GM12878 (cell line): ENCODE measurements around the gene BCR. TPM values are rescaled to one million over a fixed set of nuclear protein-coding genes. Genes with fewer than 3 reads are reported as not detected.

Source experiments
- ATAC-seq: fragments of 200-7000 bp; cut with Tn5 transposase; 3 replicates; pipeline ENCODE4 v1.9.1; 2020; ENCODE audit warnings: mild to moderate bottlenecking, moderate library complexity
- BruUV-seq: library from RNA; stranded (reverse); fragments of 400-500 nt; replicated peaks from 2 replicates; lab custom pipeline; 2021; lab: Mats Ljungman, UMichigan
- CTCF ChIA-PET: fragments of 300-600 bp; sonication (Branson Sonifier 250); formaldehyde crosslinking; extraction: SDS; loops from one replicate; lab custom pipeline; 2021; ENCODE audit warnings: inconsistent platforms; lab: Yijun Ruan, JAX
- POLR2A ChIA-PET: fragments of 350-600 bp; formaldehyde crosslinking; extraction: SDS; loops from one replicate; lab custom pipeline; 2021; ENCODE audit warnings: inconsistent platforms; lab: Charles Lee
- RAD21 ChIA-PET: fragments of 300-600 bp; sonication (Branson Sonifier 250); formaldehyde crosslinking; loops from one replicate; lab custom pipeline; 2023; ENCODE audit warnings: antibody characterized with exemption; ENCODE audit not compliant: unreplicated experiment; lab: Charles Lee
- SMC1A ChIA-PET: fragments of 300-600 bp; sonication (Branson Sonifier 250); formaldehyde crosslinking; loops from one replicate; lab custom pipeline; 2023; ENCODE audit not compliant: unreplicated experiment, uncharacterized antibody; lab: Charles Lee
- DNase-seq: peaks from one replicate; pipeline ENCODE4 v3.0.0-alpha.2; 2011; ENCODE audit warnings: low read depth, low spot score
- FAIRE-seq: peaks from 3 replicates; lab custom pipeline; 2011; peaks lifted over from hg19 to GRCh38; lab: Jason Lieb, UNC
- H2AFZ ChIP-seq: 2 replicates; pipeline ENCODE4 v1.6.0; 2011; ENCODE audit warnings: low read depth, low read length, control low read depth; ENCODE audit not compliant: control insufficient read depth
- H3K27ac ChIP-seq: 2 replicates; pipeline ENCODE4 v1.5.1; 2011; ENCODE audit warnings: control low read depth; ENCODE audit not compliant: control insufficient read depth, insufficient read depth
- H3K27me3 ChIP-seq, 2 experiments: replicated peaks in 1 of 2; 2 replicates each; pipeline versions ENCODE4 v1.6.0 to v1.6.1; 2011; ENCODE audit warnings: low read length in 1 of 2; ENCODE audit not compliant: control insufficient read depth in 2 of 2, insufficient read depth in 2 of 2
- H3K36me3 ChIP-seq, 2 experiments: 2 replicates each; pipeline ENCODE4 v1.5.1; 2011; ENCODE audit warnings: low read length in 1 of 2; ENCODE audit not compliant: control insufficient read depth in 2 of 2, insufficient read depth in 2 of 2
- H3K4me1 ChIP-seq: 2 replicates; pipeline ENCODE4 v1.6.1; 2011; ENCODE audit warnings: mild to moderate bottlenecking, low read length, moderate library complexity, mixed read lengths; ENCODE audit not compliant: control insufficient read depth, insufficient read depth
- H3K4me2 ChIP-seq: 2 replicates; pipeline ENCODE4 v1.6.0; 2011; ENCODE audit warnings: control low read depth; ENCODE audit not compliant: control insufficient read depth, insufficient read depth
- H3K4me3 ChIP-seq: fragments of 200-600 bp; sonication (generic); 2 replicates; pipeline ENCODE4 v1.5.1; 2016
- H3K79me2 ChIP-seq: 2 replicates; pipeline ENCODE4 v1.6.0; 2011; ENCODE audit warnings: low read length; ENCODE audit not compliant: control insufficient read depth, insufficient read depth
- H3K9ac ChIP-seq: 2 replicates; pipeline ENCODE4 v1.8.0; 2011; ENCODE audit warnings: low read length, control low read depth, mixed read lengths; ENCODE audit not compliant: control insufficient read depth, insufficient read depth
- H3K9me3 ChIP-seq: replicated peaks from 3 replicates; pipeline ENCODE4 v1.5.1; 2011; ENCODE audit warnings: mild to moderate bottlenecking, low read length; ENCODE audit not compliant: control insufficient read depth, insufficient read depth
- H4K20me1 ChIP-seq: 2 replicates; pipeline ENCODE4 v1.6.0; 2011; ENCODE audit not compliant: control insufficient read depth, insufficient read depth
- HDAC6 ChIP-seq: fragments of 200-600 bp; sonication (generic); IDR thresholded peaks from one replicate; pipeline ENCODE4 v1.8.0; 2017; ENCODE audit warnings: antibody characterized with exemption; ENCODE audit not compliant: unreplicated experiment
- HDGF ChIP-seq: fragments of 450-650 bp; IDR thresholded peaks from 2 replicates; pipeline ENCODE4 v1.6.1; 2016; ENCODE audit warnings: antibody characterized with exemption
- JUNB ChIP-seq: IDR thresholded peaks from 2 replicates; pipeline ENCODE4 v1.6.1; 2016; ENCODE audit warnings: antibody characterized with exemption, mild to moderate bottlenecking
- RUNX3 ChIP-seq: IDR thresholded peaks from 2 replicates; pipeline ENCODE4 v1.6.1; 2012; ENCODE audit warnings: low read length, inconsistent platforms
- WGBS: methylation state at CpG from one replicate; pipeline ENCODE4 v1.1.6; 2016; ENCODE audit warnings: low lambda C conversion rate; ENCODE audit not compliant: insufficient replicate concordance, insufficient coverage; ENCODE audit errors: missing lambda C conversion rate; 5-methylcytosine and 5-hydroxymethylcytosine counted together
- in situ Hi-C: fragments of 300-500 bp; cut with MboI; formaldehyde crosslinking; loops from 9 replicates; pipeline ENCODE4 v1.14.3; 2018; ENCODE audit warnings: mixed read lengths
- intact Hi-C: fragments of 100-400 bp; cut with micrococcal nuclease; formaldehyde crosslinking; loops from one replicate; pipeline ENCODE4 v1.14.2; 2022; ENCODE audit not compliant: unreplicated experiment
- polyA plus RNA-seq, 11 experiments: library from polyadenylated mRNA; depleted of rRNA in 4 of 11; unstranded in 6 of 11; stranded (reverse) in 5 of 11; fragments of >200 nt; fragmentation: Nextera tagmentation in 4 of 11; fragmentation: Illumina TruSeq in 1 of 11; extraction: Ambion mirVana in 4 of 11; extraction: Trizol in 1 of 11; gene quantifications; 1 replicate in 1 of 11; 2 replicates in 10 of 11; pipeline versions ENCODE4 v1.2.1 to v1.2.3, GENCODE V29; 2011 to 2016; ENCODE audit warnings: inconsistent platforms in 2 of 11, missing spikeins in 2 of 11, low read depth in 1 of 11
- total RNA-seq, 4 experiments: library from RNA; depleted of rRNA in 3 of 4; stranded (reverse); fragments of >200 nt in 3 of 4; fragmentation: Illumina TruSeq in 1 of 4; extraction: Trizol in 1 of 4; gene quantifications; 2 replicates each; pipeline versions ENCODE4 v1.2.1 to v1.2.3, GENCODE V29; 2013 to 2021
- TF ChIP-seq, protein P1 (sequence below): fragments of 450-650 bp; IDR thresholded peaks from 2 replicates; pipeline ENCODE4 v1.6.1; 2017; ENCODE audit warnings: mild to moderate bottlenecking
- TF ChIP-seq, protein P2 (sequence below): fragments of 450-650 bp; IDR thresholded peaks from 2 replicates; pipeline ENCODE4 v1.6.1; 2017; ENCODE audit warnings: antibody characterized with exemption, mild to moderate bottlenecking, moderate library complexity
- TF ChIP-seq, protein P3 (sequence below): IDR thresholded peaks from 2 replicates; pipeline ENCODE4 v1.6.1; 2012; ENCODE audit warnings: improper control_type of control experiment, low read depth, low read length; ENCODE audit not compliant: insufficient replicate concordance

Gene BCR
- total and polyA plus RNA-seq, 10 of the 15 experiments (the other 5 are each of a cell fraction or from before 2014, with no cell fraction given), result 1.7 to 64.7 (median 18.4) TPM

DNA sequence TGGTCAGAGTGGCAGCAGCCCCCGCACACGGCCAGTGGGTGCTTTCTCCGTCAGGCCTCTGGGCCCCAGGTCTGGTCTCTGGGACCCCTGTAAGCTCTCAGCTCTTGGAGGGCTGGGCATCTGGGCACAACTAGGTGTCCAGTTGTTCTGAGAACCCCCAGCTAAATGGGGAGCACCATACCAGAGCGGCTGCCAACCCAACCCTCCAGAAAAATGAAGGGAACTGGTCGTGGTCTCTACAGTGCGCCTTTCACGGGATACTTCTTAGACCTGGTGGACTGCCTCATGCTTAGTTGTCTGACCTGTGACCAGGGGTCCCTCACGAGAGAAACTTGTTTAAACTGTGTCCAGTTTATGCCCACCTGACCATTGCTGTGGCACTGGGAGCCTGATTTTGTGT is 104.9 kb downstream of the BCR start:
- H3K36me3 ChIP-seq, result peaks cover 5 to 27% of the 10 kb centered on the region in 2 experiments; a peak in 3 of 4 replicates
- ChIA-PET SMC1A (no interaction called here), RAD21 (interaction anchor here (6.0 kb wide), 1 partner anchor 107 kb away, joined by 167 read pairs; the partner anchor contains the start of gene BCR), POLR2A (no interaction called here), CTCF (interaction anchor here (1.3 to 3.1 kb wide), 4 partner anchors 91 to 326 kb away, joined by 3 to 13 read pairs (median 5); no protein-coding TSS in a partner anchor)
- no peak overlapping the region for H3K4me3 ChIP-seq
- no peak overlapping the region for H3K27ac ChIP-seq
- H3K9ac ChIP-seq, result no peak overlapping the region
- H4K20me1 ChIP-seq, result no peaks in the 10 kb centered on the region
- FAIRE-seq, result no peak
- H3K79me2 ChIP-seq, result no peaks in the 10 kb centered on the region
- H2AFZ ChIP-seq, result no peak overlapping the region
- H3K4me2 ChIP-seq, result no peak overlapping the region
- no peak for ATAC-seq
- in situ Hi-C loops, result loop anchor here (25.0 kb wide), 1 partner anchor 473 kb away; no protein-coding TSS in a partner anchor
- H3K9me3 ChIP-seq, result no peaks in the 10 kb centered on the region
- H3K4me1 ChIP-seq, result peaks cover 11% of the 10 kb centered on the region
- TF ChIP-seq JUNB, result no peak
- TF ChIP-seq, protein P1, sequence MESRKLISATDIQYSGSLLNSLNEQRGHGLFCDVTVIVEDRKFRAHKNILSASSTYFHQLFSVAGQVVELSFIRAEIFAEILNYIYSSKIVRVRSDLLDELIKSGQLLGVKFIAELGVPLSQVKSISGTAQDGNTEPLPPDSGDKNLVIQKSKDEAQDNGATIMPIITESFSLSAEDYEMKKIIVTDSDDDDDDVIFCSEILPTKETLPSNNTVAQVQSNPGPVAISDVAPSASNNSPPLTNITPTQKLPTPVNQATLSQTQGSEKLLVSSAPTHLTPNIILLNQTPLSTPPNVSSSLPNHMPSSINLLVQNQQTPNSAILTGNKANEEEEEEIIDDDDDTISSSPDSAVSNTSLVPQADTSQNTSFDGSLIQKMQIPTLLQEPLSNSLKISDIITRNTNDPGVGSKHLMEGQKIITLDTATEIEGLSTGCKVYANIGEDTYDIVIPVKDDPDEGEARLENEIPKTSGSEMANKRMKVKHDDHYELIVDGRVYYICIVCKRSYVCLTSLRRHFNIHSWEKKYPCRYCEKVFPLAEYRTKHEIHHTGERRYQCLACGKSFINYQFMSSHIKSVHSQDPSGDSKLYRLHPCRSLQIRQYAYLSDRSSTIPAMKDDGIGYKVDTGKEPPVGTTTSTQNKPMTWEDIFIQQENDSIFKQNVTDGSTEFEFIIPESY, result no peak
- no peak for TF ChIP-seq RUNX3
- TF ChIP-seq, protein P2, sequence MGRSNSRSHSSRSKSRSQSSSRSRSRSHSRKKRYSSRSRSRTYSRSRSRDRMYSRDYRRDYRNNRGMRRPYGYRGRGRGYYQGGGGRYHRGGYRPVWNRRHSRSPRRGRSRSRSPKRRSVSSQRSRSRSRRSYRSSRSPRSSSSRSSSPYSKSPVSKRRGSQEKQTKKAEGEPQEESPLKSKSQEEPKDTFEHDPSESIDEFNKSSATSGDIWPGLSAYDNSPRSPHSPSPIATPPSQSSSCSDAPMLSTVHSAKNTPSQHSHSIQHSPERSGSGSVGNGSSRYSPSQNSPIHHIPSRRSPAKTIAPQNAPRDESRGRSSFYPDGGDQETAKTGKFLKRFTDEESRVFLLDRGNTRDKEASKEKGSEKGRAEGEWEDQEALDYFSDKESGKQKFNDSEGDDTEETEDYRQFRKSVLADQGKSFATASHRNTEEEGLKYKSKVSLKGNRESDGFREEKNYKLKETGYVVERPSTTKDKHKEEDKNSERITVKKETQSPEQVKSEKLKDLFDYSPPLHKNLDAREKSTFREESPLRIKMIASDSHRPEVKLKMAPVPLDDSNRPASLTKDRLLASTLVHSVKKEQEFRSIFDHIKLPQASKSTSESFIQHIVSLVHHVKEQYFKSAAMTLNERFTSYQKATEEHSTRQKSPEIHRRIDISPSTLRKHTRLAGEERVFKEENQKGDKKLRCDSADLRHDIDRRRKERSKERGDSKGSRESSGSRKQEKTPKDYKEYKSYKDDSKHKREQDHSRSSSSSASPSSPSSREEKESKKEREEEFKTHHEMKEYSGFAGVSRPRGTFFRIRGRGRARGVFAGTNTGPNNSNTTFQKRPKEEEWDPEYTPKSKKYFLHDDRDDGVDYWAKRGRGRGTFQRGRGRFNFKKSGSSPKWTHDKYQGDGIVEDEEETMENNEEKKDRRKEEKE, result no peak
- no peak for TF ChIP-seq HDAC6
- TF ChIP-seq, protein P3, sequence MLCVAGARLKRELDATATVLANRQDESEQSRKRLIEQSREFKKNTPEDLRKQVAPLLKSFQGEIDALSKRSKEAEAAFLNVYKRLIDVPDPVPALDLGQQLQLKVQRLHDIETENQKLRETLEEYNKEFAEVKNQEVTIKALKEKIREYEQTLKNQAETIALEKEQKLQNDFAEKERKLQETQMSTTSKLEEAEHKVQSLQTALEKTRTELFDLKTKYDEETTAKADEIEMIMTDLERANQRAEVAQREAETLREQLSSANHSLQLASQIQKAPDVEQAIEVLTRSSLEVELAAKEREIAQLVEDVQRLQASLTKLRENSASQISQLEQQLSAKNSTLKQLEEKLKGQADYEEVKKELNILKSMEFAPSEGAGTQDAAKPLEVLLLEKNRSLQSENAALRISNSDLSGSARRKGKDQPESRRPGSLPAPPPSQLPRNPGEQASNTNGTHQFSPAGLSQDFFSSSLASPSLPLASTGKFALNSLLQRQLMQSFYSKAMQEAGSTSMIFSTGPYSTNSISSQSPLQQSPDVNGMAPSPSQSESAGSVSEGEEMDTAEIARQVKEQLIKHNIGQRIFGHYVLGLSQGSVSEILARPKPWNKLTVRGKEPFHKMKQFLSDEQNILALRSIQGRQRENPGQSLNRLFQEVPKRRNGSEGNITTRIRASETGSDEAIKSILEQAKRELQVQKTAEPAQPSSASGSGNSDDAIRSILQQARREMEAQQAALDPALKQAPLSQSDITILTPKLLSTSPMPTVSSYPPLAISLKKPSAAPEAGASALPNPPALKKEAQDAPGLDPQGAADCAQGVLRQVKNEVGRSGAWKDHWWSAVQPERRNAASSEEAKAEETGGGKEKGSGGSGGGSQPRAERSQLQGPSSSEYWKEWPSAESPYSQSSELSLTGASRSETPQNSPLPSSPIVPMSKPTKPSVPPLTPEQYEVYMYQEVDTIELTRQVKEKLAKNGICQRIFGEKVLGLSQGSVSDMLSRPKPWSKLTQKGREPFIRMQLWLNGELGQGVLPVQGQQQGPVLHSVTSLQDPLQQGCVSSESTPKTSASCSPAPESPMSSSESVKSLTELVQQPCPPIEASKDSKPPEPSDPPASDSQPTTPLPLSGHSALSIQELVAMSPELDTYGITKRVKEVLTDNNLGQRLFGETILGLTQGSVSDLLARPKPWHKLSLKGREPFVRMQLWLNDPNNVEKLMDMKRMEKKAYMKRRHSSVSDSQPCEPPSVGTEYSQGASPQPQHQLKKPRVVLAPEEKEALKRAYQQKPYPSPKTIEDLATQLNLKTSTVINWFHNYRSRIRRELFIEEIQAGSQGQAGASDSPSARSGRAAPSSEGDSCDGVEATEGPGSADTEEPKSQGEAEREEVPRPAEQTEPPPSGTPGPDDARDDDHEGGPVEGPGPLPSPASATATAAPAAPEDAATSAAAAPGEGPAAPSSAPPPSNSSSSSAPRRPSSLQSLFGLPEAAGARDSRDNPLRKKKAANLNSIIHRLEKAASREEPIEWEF, result no peak
- TF ChIP-seq HDGF, result no peak
- intact Hi-C loops, result no loop called here
- H3K27me3 ChIP-seq, result no peaks in the 10 kb centered on the region
- BruUV-seq, result no TSS peak
- WGBS, result 84% methylated on average over 8 of the region's 8 CpGs
- DNase-seq, result no peak
